HepG2 (cell line): ENCODE results near the gene YEATS2. TPM values are rescaled to one million over a fixed set of nuclear protein-coding genes. Genes with fewer than 3 reads are reported as not detected.

Experiments
- ATAC-seq: fragments of 200-7000 bp; cut with Tn5 transposase; 3 replicates; pipeline ENCODE4 v1.9.1; 2020; ENCODE audit warnings: mild to moderate bottlenecking, moderate library complexity
- BruUV-seq: library from RNA; stranded (reverse); fragments of 400-500 nt; replicated peaks from 2 replicates; lab custom pipeline; 2021; lab: Mats Ljungman, UMichigan
- CTCF ChIA-PET: fragments of 300-600 bp; formaldehyde crosslinking; extraction: SDS; loops from one replicate; lab custom pipeline; 2021; ENCODE audit warnings: low total read pairs, inconsistent platforms, low intra/inter-chr PET ratio; lab: Yijun Ruan, JAX
- POLR2A ChIA-PET: fragments of 350-600 bp; sonication (Branson Sonifier 250); formaldehyde crosslinking; loops from one replicate; lab custom pipeline; 2020; ENCODE audit warnings: antibody characterized with exemption, inconsistent platforms; lab: Yijun Ruan, JAX
- DNase-seq: peaks from one replicate; pipeline ENCODE4 v3.0.0-alpha.2; 2015; ENCODE audit warnings: low spot score
- FAIRE-seq: peaks from 3 replicates; lab custom pipeline; 2011; peaks lifted over from hg19 to GRCh38; lab: Jason Lieb, UNC
- H2AFZ ChIP-seq: one replicate; pipeline ENCODE4 v1.6.1; 2011; ENCODE audit warnings: low read length, inconsistent platforms
- H3K27ac ChIP-seq: fragments of 300-600 bp; 3 replicates; pipeline ENCODE4 v1.8.0; 2011; ENCODE audit warnings: mixed run types, mild to moderate bottlenecking, mixed read lengths, low read length, inconsistent platforms; ENCODE audit not compliant: insufficient read depth; ENCODE audit errors: extremely low read length
- H3K27me3 ChIP-seq, 2 experiments: fragments of 200-600 bp in 1 of 2; 2 replicates in 1 of 2; 3 replicates in 1 of 2; pipeline versions ENCODE4 v1.6.0 to v1.8.0; 2011; ENCODE audit warnings: low read length in 2 of 2, mild to moderate bottlenecking in 2 of 2, moderate library complexity in 2 of 2, inconsistent platforms in 1 of 2; ENCODE audit not compliant: insufficient read depth in 2 of 2, control insufficient read depth in 1 of 2
- H3K36me3 ChIP-seq, 2 experiments: fragments of 200-600 bp in 1 of 2; replicated peaks in 1 of 2; 2 replicates in 1 of 2; 3 replicates in 1 of 2; pipeline versions ENCODE4 v1.5.1 to v1.8.0; 2011; ENCODE audit warnings: low read length in 2 of 2, inconsistent platforms in 1 of 2; ENCODE audit not compliant: insufficient read depth in 2 of 2, control insufficient read depth in 1 of 2
- H3K4me1 ChIP-seq: 2 replicates; pipeline ENCODE4 v1.5.1; 2012; ENCODE audit warnings: low read length, inconsistent platforms; ENCODE audit not compliant: insufficient read depth
- H3K4me2 ChIP-seq: 2 replicates; pipeline ENCODE4 v1.6.0; 2011; ENCODE audit warnings: low read depth, low read length, inconsistent platforms
- H3K4me3 ChIP-seq, 3 experiments: fragments of 200-600 bp in 1 of 3; sonication (generic), shearing (Covaris generic) in 1 of 3; replicated peaks in 1 of 3; 2 replicates each; pipeline ENCODE4 v1.5.1; 2011 to 2016; ENCODE audit warnings: low read length in 3 of 3, inconsistent platforms in 2 of 3, low read depth in 2 of 3, mild to moderate bottlenecking in 2 of 3, control low read depth in 1 of 3, mixed read lengths in 1 of 3; ENCODE audit not compliant: insufficient read depth in 1 of 3
- H3K79me2 ChIP-seq: one replicate; pipeline ENCODE4 v1.6.1; 2011; ENCODE audit warnings: low read length, inconsistent platforms; ENCODE audit not compliant: insufficient read depth
- H3K9ac ChIP-seq: 2 replicates; pipeline ENCODE4 v1.6.0; 2011; ENCODE audit warnings: mild to moderate bottlenecking, low read depth, low read length, inconsistent platforms; ENCODE audit not compliant: insufficient read depth
- H3K9me3 ChIP-seq: 2 replicates; pipeline ENCODE4 v1.5.1; 2012; ENCODE audit warnings: mild to moderate bottlenecking, low read length
- H4K20me1 ChIP-seq: 2 replicates; pipeline ENCODE4 v1.6.0; 2011; ENCODE audit warnings: inconsistent platforms, mild to moderate bottlenecking, low read length, moderate library complexity; ENCODE audit not compliant: insufficient read depth
- ARNT ChIP-seq: fragments of 450-650 bp; IDR thresholded peaks from 2 replicates; pipeline ENCODE4 v1.6.1; 2017
- FOXK1 ChIP-seq: sonication (generic); formaldehyde crosslinking; IDR thresholded peaks from 2 replicates; pipeline ENCODE4 v1.4.0; 2020; ENCODE audit warnings: low read depth, missing genetic modification reagents, borderline replicate concordance
- IKZF1 ChIP-seq: fragments of 450-650 bp; IDR thresholded peaks from 2 replicates; pipeline ENCODE4 v1.7.1; 2016
- NCOA5 ChIP-seq: sonication (generic); formaldehyde crosslinking; IDR thresholded peaks from 2 replicates; pipeline ENCODE4 v1.4.0; 2020; ENCODE audit warnings: missing genetic modification reagents
- NR2F6 ChIP-seq, 2 experiments: IDR thresholded peaks; 2 replicates each; pipeline ENCODE4 v1.6.1; 2016; ENCODE audit warnings: antibody characterized with exemption in 1 of 2, mild to moderate bottlenecking in 1 of 2
- PRPF4 ChIP-seq: fragments of 200-400 bp; formaldehyde crosslinking; IDR thresholded peaks from 2 replicates; pipeline ENCODE4 v1.6.1; 2016; ENCODE audit warnings: low read length, low read depth; ENCODE audit not compliant: poor library complexity, severe bottlenecking
- SP2 ChIP-seq: sonication (generic); formaldehyde crosslinking; IDR thresholded peaks from 2 replicates; pipeline ENCODE4 v1.5.1; 2020; ENCODE audit warnings: mild to moderate bottlenecking, missing genetic modification reagents
- SRSF4 ChIP-seq: fragments of 200-400 bp; formaldehyde crosslinking; IDR thresholded peaks from one replicate; pipeline ENCODE4 v1.6.1; 2018; ENCODE audit warnings: mild to moderate bottlenecking, low read depth, low read length, moderate library complexity; ENCODE audit not compliant: poor library complexity, severe bottlenecking
- ZFP36L2 ChIP-seq: sonication (generic); formaldehyde crosslinking; IDR thresholded peaks from 2 replicates; pipeline ENCODE4 v1.4.0; 2020; ENCODE audit warnings: missing genetic modification reagents
- ZHX1 ChIP-seq: sonication (generic); formaldehyde crosslinking; IDR thresholded peaks from 2 replicates; pipeline ENCODE4 v1.8.1; 2022; ENCODE audit warnings: low read depth, mild to moderate bottlenecking, missing genetic modification reagents
- ZNF10 ChIP-seq: sonication (generic); formaldehyde crosslinking; IDR thresholded peaks from 2 replicates; pipeline ENCODE4 v1.4.0; 2020; ENCODE audit warnings: mild to moderate bottlenecking, low read depth, missing genetic modification reagents, borderline replicate concordance
- ZNF609 ChIP-seq: sonication (generic); formaldehyde crosslinking; IDR thresholded peaks from 2 replicates; pipeline ENCODE4 v1.4.0; 2020; ENCODE audit warnings: mild to moderate bottlenecking, missing genetic modification reagents, borderline replicate concordance
- WGBS: methylation state at CpG from one replicate; pipeline ENCODE4 v1.1.6; 2017; ENCODE audit warnings: low lambda C conversion rate; 5-methylcytosine and 5-hydroxymethylcytosine counted together
- in situ Hi-C: cut with HindIII; loops from 2 replicates; pipeline ENCODE4 v1.10.0; 2017; ENCODE audit warnings: low pct_unique_long_range_greater_than_20kb; ENCODE audit not compliant: extremely low pct_ligation_motif_present
- intact Hi-C: fragments of 100-400 bp; cut with micrococcal nuclease; formaldehyde crosslinking; loops from one replicate; pipeline ENCODE4 v1.10.0; 2022; ENCODE audit not compliant: unreplicated experiment
- polyA plus RNA-seq, 8 experiments: library from polyadenylated mRNA; depleted of rRNA in 3 of 8; stranded (reverse) in 7 of 8; unstranded in 1 of 8; fragments of >200 nt; fragmentation: Illumina TruSeq in 4 of 8; extraction: Trizol in 4 of 8; gene quantifications; 2 replicates each; pipeline versions ENCODE4 v1.2.1 to v1.2.3, GENCODE V29; 2011 to 2016; ENCODE audit warnings: low read depth in 4 of 8, missing spikeins in 1 of 8, mixed read lengths in 1 of 8; ENCODE audit not compliant: insufficient read depth in 1 of 8
- total RNA-seq, 5 experiments: library from RNA; depleted of rRNA; stranded (reverse); fragments of >200 nt; fragmentation: Illumina TruSeq; extraction: Trizol; gene quantifications; 2 replicates each; pipeline ENCODE4 v1.2.3, GENCODE V29; 2016; ENCODE audit warnings: low read depth in 1 of 5

Gene YEATS2
- total and polyA plus RNA-seq, 2 of the 13 experiments (the other 11 are each of a cell fraction or from before 2014, with no cell fraction given), result 18.6 to 33.7 TPM

- DNase-seq (no peak), ATAC-seq (no peak), FAIRE-seq (no peak)
- no peaks in the 10 kb centered on the region for H4K20me1 ChIP-seq
- no peak overlapping the region for H3K4me2 ChIP-seq
- H3K4me3 ChIP-seq, result no peak overlapping the region
- intact Hi-C loops (no loop called here), in situ Hi-C loops (no loop called here)
- H3K27me3 ChIP-seq, result no peaks in the 10 kb centered on the region
- TF ChIP-seq IKZF1, result no peak
- no peak for TF ChIP-seq ZHX1 (CRISPR knock-in tag)
- TF ChIP-seq SP2, result no peak
- TF ChIP-seq SRSF4, result no peak
- no peak for TF ChIP-seq ZFP36L2
- TF ChIP-seq NCOA5 (CRISPR knock-in tag), result no peak
- no peak for TF ChIP-seq ZNF10 (CRISPR knock-in tag)
- TF ChIP-seq PRPF4, result no peak
- no peak for TF ChIP-seq FOXK1 (CRISPR knock-in tag)
- no peak for TF ChIP-seq NR2F6 (IDR thresholded peaks at IDR 0.05)
- TF ChIP-seq NR2F6 (CRISPR knock-in tag; IDR thresholded peaks at IDR 0.05), result no peak
- TF ChIP-seq ZNF609 (CRISPR knock-in tag), result no peak
- no peak for TF ChIP-seq ARNT
- no peak overlapping the region for H3K27ac ChIP-seq
- no peak overlapping the region for H3K9ac ChIP-seq
- H3K9me3 ChIP-seq, result no peaks in the 10 kb centered on the region
- no TSS peak for BruUV-seq
- ChIA-PET CTCF (no interaction called here), POLR2A (no interaction called here)
- peaks cover 24 to 73% of the 10 kb centered on the region in 2 experiments for H3K36me3 ChIP-seq
- 97% methylated on average over 13 of the region's 13 CpGs for WGBS
- H2AFZ ChIP-seq, result no peak overlapping the region
- H3K4me1 ChIP-seq, result no peaks in the 10 kb centered on the region
- H3K79me2 ChIP-seq, result no peaks in the 10 kb centered on the region
Measured at GRCh38 chr3:183845608-183846288, 148.2 kb downstream of the YEATS2 start.
